ENCODE results near the gene MGME1. TPM values are rescaled to one million over a fixed set of nuclear protein-coding genes. Genes with fewer than 3 reads are reported as not detected.

Gene MGME1
- total and polyA plus RNA-seq, 9 of the 15 experiments (the other 6 are each of a cell fraction or from before 2014, with no cell fraction given): 13.4 to 45.1 (median 30.6) TPM

GRCh38 chr20:17966432-17967310, 2.1 kb upstream of the MGME1 start (continued):
- no peak for TF ChIP-seq YY1 (IDR thresholded peaks at IDR 0.05; ENCODE audit: borderline replicate concordance in 1 of 3, control insufficient read depth in 1 of 3, extremely low read depth in 1 of 3, insufficient read depth in 3 of 3, insufficient read length in 1 of 3, insufficient replicate concordance in 2 of 3, low read depth in 1 of 3, low read length in 2 of 3)
- TF ChIP-seq ELF1 (tag; IDR thresholded peaks at IDR 0.05): peak; percentile 11
- TF ChIP-seq SMARCE1 (IDR thresholded peaks at IDR 0.05): no peak
- 0 out of 6 replicates have a peak, but pooled peaks of 1 of the 3 experiments have one; percentile 6 for TF ChIP-seq CTCF (IDR thresholded peaks at IDR 0.05 in 2 of 3, conservative IDR thresholded peaks at IDR 0.05 in 1 of 3; ENCODE audit: insufficient read depth in 2 of 3, low read depth in 1 of 3, low read length in 3 of 3)
- peak; percentile 67 for TF ChIP-seq MAFF (IDR thresholded peaks at IDR 0.05; ENCODE audit: low read length)
- TF ChIP-seq FOXK1 (CRISPR knock-in tag; IDR thresholded peaks at IDR 0.05; ENCODE audit: borderline replicate concordance): no peak
- TF ChIP-seq ZNF316 (IDR thresholded peaks at IDR 0.05): peak; percentile 89
